ENCODE results near the gene NUP85.
"Not testable (repeated sequence)": the region's sequence is repeated elsewhere in the genome, so short reads cannot be mapped to it uniquely, and the experiment has no call there.

NUP85 gene

GRCh38 chr17:75194879-75195278 is 10.6 kb upstream of the NUP85 start:
- H3K4me3 ChIP-seq (ENCODE audit: low read length): no peak overlapping the region
- DNase-seq (ENCODE audit: low read depth, low spot score): no peak

- no peak for DNase-seq (ENCODE audit: low read depth, low spot score)
- H3K4me3 ChIP-seq (ENCODE audit: low read length): no peak overlapping the region
Measured at GRCh38 chr17:75199886-75200618, 5.4 kb upstream of the NUP85 start.

GRCh38 chr17:75205793-75206163 is 299 bp downstream of the NUP85 start:
- DNase-seq (ENCODE audit: low read depth, low spot score): no peak
- H3K4me3 ChIP-seq (ENCODE audit: low read length): peak overlapping the region; percentile 98

GRCh38 chr17:75207050-75207407 is 1.6 kb downstream of the NUP85 start:
- DNase-seq (ENCODE audit: low read depth, low spot score): not testable (repeated sequence)
- H3K4me3 ChIP-seq (ENCODE audit: low read length): peak overlapping the region; percentile 98

GRCh38 chr17:75207760-75208159 is 2.3 kb downstream of the NUP85 start:
- H3K4me3 ChIP-seq (ENCODE audit: low read length): no peak overlapping the region
- DNase-seq (ENCODE audit: low read depth, low spot score): no peak

GRCh38 chr17:75208161-75208560 is 2.7 kb downstream of the NUP85 start:
- no peak for DNase-seq (ENCODE audit: low read depth, low spot score)
- no peak overlapping the region for H3K4me3 ChIP-seq (ENCODE audit: low read length)

- no peak overlapping the region for H3K4me3 ChIP-seq (ENCODE audit: low read length)
- no peak for DNase-seq (ENCODE audit: low read depth, low spot score)
Measured at GRCh38 chr17:75209061-75209460, 3.6 kb downstream of the NUP85 start.

- H3K4me3 ChIP-seq (ENCODE audit: low read length): no peak overlapping the region
- no peak for DNase-seq (ENCODE audit: low read depth, low spot score)
Measured at GRCh38 chr17:75218131-75218530, 12.7 kb downstream of the NUP85 start.

GRCh38 chr17:75219815-75220214 is 14.3 kb downstream of the NUP85 start:
- no peak for DNase-seq (ENCODE audit: low read depth, low spot score)
- H3K4me3 ChIP-seq (ENCODE audit: low read length): no peak overlapping the region

GRCh38 chr17:75225016-75225415 is 19.5 kb downstream of the NUP85 start:
- no peak overlapping the region for H3K4me3 ChIP-seq (ENCODE audit: low read length)
- no peak for DNase-seq (ENCODE audit: low read depth, low spot score)

- H3K4me3 ChIP-seq (ENCODE audit: low read length): no peak overlapping the region
- DNase-seq (ENCODE audit: low read depth, low spot score): no peak
Measured at GRCh38 chr17:75227729-75228128, 22.2 kb downstream of the NUP85 start.

GRCh38 chr17:75228305-75228704 is 22.8 kb downstream of the NUP85 start:
- DNase-seq (ENCODE audit: low read depth, low spot score): no peak
- no peak overlapping the region for H3K4me3 ChIP-seq (ENCODE audit: low read length)

- H3K4me3 ChIP-seq (ENCODE audit: low read length): no peak overlapping the region
- DNase-seq (ENCODE audit: low read depth, low spot score): no peak
Measured at GRCh38 chr17:75228847-75229246, 23.4 kb downstream of the NUP85 start.

- no peak overlapping the region for H3K4me3 ChIP-seq (ENCODE audit: low read length)
- DNase-seq (ENCODE audit: low read depth, low spot score): no peak
Measured at GRCh38 chr17:75231071-75231470, 25.6 kb downstream of the NUP85 start.

- no peak overlapping the region for H3K4me3 ChIP-seq (ENCODE audit: low read length)
- DNase-seq (ENCODE audit: low read depth, low spot score): no peak
Measured at GRCh38 chr17:75231741-75232464, 26.4 kb downstream of the NUP85 start.

- DNase-seq (ENCODE audit: low read depth, low spot score): no peak
- H3K4me3 ChIP-seq (ENCODE audit: low read length): no peak overlapping the region
Measured at GRCh38 chr17:75232786-75233185, 27.3 kb downstream of the NUP85 start.

- no peak for DNase-seq (ENCODE audit: low read depth, low spot score)
- H3K4me3 ChIP-seq (ENCODE audit: low read length): no peak overlapping the region
Measured at GRCh38 chr17:75237100-75238014, 31.9 kb downstream of the NUP85 start.

- no peak overlapping the region for H3K4me3 ChIP-seq (ENCODE audit: low read length)
- DNase-seq (ENCODE audit: low read depth, low spot score): no peak
Measured at GRCh38 chr17:75238020-75238580, 32.6 kb downstream of the NUP85 start.

GRCh38 chr17:75238684-75239191 is 33.3 kb downstream of the NUP85 start:
- no peak overlapping the region for H3K4me3 ChIP-seq (ENCODE audit: low read length)
- peak; percentile 64 for DNase-seq (ENCODE audit: low read depth, low spot score)
